ENCODE measurements around the gene BACH1.

DNA sequence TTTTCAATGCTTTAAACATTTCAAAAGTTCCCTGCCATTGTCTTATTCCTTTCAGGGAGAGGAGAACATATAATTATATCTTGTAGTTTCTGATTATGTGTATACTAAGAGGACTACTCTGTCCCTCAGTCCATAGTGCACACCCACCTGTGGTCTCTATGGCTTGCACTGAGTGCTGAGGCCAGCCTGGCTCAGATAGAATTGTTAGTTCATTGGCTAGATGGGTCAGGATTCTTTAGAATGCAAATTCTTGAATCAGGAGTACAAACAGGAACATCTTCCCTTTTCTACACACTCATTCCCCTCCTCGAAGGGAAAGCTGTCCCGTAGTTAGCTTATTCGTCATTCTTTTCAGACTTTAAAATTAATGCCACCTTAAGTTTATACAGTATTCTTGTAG, 8.2 kb downstream of the BACH1 start:
- TF ChIP-seq, protein P1, sequence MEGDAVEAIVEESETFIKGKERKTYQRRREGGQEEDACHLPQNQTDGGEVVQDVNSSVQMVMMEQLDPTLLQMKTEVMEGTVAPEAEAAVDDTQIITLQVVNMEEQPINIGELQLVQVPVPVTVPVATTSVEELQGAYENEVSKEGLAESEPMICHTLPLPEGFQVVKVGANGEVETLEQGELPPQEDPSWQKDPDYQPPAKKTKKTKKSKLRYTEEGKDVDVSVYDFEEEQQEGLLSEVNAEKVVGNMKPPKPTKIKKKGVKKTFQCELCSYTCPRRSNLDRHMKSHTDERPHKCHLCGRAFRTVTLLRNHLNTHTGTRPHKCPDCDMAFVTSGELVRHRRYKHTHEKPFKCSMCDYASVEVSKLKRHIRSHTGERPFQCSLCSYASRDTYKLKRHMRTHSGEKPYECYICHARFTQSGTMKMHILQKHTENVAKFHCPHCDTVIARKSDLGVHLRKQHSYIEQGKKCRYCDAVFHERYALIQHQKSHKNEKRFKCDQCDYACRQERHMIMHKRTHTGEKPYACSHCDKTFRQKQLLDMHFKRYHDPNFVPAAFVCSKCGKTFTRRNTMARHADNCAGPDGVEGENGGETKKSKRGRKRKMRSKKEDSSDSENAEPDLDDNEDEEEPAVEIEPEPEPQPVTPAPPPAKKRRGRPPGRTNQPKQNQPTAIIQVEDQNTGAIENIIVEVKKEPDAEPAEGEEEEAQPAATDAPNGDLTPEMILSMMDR (IDR thresholded peaks at IDR 0.05; ENCODE audit: insufficient read depth, low read length, poor library complexity, severe bottlenecking) = no peak
- no peak for TF ChIP-seq EZH2phosphoT487 (conservative IDR thresholded peaks at IDR 0.05; ENCODE audit: low read length)

All from SU-DHL-6 (cell line).